HepG2 (cell line): Measurements from ENCODE around the gene POTEE.
"Not testable (repeated sequence)": the region's sequence is repeated elsewhere in the genome, so short reads cannot be mapped to it uniquely, and the experiment has no call there.

Experiments
- ATF3 ChIP-seq: sonication (generic); formaldehyde crosslinking; IDR thresholded peaks from 2 replicates; pipeline ENCODE4 v1.4.0; 2020; ENCODE audit warnings: missing genetic modification reagents
- EP300 ChIP-seq, 3 experiments: sonication (generic) in 1 of 3; formaldehyde crosslinking in 1 of 3; IDR thresholded peaks; 2 replicates each; pipeline versions ENCODE4 v1.5.1 to v1.6.1; 2011 to 2020; ENCODE audit warnings: low read depth in 2 of 3, low read length in 2 of 3, borderline replicate concordance in 1 of 3, improper control_type of control experiment in 1 of 3, mild to moderate bottlenecking in 1 of 3, missing genetic modification reagents in 1 of 3, moderate library complexity in 1 of 3
- MAZ ChIP-seq, 2 experiments: sonication (generic) in 1 of 2; formaldehyde crosslinking in 1 of 2; IDR thresholded peaks; 2 replicates each; pipeline versions ENCODE4 v1.5.0 to v1.6.1; 2012 to 2020; ENCODE audit warnings: low read depth in 2 of 2, mild to moderate bottlenecking in 2 of 2, borderline replicate concordance in 1 of 2, improper control_type of control experiment in 1 of 2, low read length in 1 of 2, missing genetic modification reagents in 1 of 2, moderate library complexity in 1 of 2
- MXD4 ChIP-seq: IDR thresholded peaks from 2 replicates; pipeline ENCODE4 v1.6.1; 2016; ENCODE audit warnings: mild to moderate bottlenecking, missing biosample characterization, missing genetic modification reagents
- POLR2A ChIP-seq, 2 experiments: IDR thresholded peaks; 2 replicates each; pipeline ENCODE4 v1.6.1; 2011; ENCODE audit warnings: low read depth in 2 of 2, low read length in 2 of 2, mild to moderate bottlenecking in 1 of 2, moderate library complexity in 1 of 2; ENCODE audit not compliant: insufficient read depth in 1 of 2
- YY1 ChIP-seq: IDR thresholded peaks from 2 replicates; pipeline ENCODE4 v1.6.1; 2011; ENCODE audit warnings: low read length, low read depth, moderate library complexity, mild to moderate bottlenecking; ENCODE audit not compliant: insufficient read depth, insufficient replicate concordance
- ZNF282 ChIP-seq: fragments of 450-650 bp; IDR thresholded peaks from 2 replicates; pipeline ENCODE4 v1.6.1; 2018; ENCODE audit not compliant: partially characterized antibody
- ZNF496 ChIP-seq: sonication (generic); formaldehyde crosslinking; IDR thresholded peaks from 2 replicates; pipeline ENCODE4 v1.8.1; 2023; ENCODE audit warnings: mild to moderate bottlenecking, moderate library complexity, missing genetic modification reagents; ENCODE audit not compliant: insufficient replicate concordance
- TF ChIP-seq, protein P1 (sequence below): sonication (generic); formaldehyde crosslinking; conservative IDR thresholded peaks from 2 replicates; pipeline ENCODE4 v1.4.0; 2020; ENCODE audit warnings: missing genetic modification reagents
- TF ChIP-seq, protein P2 (sequence below): sonication (generic); formaldehyde crosslinking; IDR thresholded peaks from 2 replicates; pipeline ENCODE4 v1.5.1; 2020; ENCODE audit warnings: missing genetic modification reagents, mild to moderate bottlenecking, borderline replicate concordance

DNA sequence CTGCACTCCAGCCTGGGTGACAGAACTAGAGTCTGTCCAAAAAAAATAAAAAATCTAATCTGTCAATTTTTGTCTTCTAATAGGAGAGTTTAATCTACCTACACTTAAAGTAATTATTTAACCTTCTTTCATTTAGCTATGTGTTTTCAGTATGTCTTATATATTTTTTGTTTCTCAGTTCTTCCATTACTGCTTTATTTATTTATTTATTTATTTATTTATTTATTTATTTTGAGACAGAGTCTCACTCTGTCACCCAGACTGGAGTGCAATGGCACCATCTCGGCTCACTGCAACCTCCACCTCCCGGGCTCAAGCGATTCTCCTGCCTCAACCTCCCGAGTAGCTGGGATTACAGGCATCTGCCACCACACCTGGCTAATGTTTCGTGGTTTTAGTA lies 43.8 kb upstream of the POTEE start:
- TF ChIP-seq POLR2A (IDR thresholded peaks at IDR 0.05; ENCODE audit: insufficient read depth in 1 of 2, low read depth in 2 of 2, low read length in 2 of 2); MAZ (IDR thresholded peaks at IDR 0.05; ENCODE audit: borderline replicate concordance, low read depth, low read length); MAZ (CRISPR knock-in tag; IDR thresholded peaks at IDR 0.05; ENCODE audit: low read depth); ZNF282; ATF3 (CRISPR knock-in tag); EP300 (IDR thresholded peaks at IDR 0.05; ENCODE audit: low read depth in 2 of 2, low read length in 2 of 2); EP300 (CRISPR knock-in tag; IDR thresholded peaks at IDR 0.05; ENCODE audit: borderline replicate concordance); YY1; MXD4 (CRISPR knock-in tag); ZNF496: not testable (repeated sequence)
- TF ChIP-seq, protein P1, sequence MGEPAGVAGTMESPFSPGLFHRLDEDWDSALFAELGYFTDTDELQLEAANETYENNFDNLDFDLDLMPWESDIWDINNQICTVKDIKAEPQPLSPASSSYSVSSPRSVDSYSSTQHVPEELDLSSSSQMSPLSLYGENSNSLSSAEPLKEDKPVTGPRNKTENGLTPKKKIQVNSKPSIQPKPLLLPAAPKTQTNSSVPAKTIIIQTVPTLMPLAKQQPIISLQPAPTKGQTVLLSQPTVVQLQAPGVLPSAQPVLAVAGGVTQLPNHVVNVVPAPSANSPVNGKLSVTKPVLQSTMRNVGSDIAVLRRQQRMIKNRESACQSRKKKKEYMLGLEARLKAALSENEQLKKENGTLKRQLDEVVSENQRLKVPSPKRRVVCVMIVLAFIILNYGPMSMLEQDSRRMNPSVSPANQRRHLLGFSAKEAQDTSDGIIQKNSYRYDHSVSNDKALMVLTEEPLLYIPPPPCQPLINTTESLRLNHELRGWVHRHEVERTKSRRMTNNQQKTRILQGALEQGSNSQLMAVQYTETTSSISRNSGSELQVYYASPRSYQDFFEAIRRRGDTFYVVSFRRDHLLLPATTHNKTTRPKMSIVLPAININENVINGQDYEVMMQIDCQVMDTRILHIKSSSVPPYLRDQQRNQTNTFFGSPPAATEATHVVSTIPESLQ, result not testable (repeated sequence)
- TF ChIP-seq, protein P2, sequence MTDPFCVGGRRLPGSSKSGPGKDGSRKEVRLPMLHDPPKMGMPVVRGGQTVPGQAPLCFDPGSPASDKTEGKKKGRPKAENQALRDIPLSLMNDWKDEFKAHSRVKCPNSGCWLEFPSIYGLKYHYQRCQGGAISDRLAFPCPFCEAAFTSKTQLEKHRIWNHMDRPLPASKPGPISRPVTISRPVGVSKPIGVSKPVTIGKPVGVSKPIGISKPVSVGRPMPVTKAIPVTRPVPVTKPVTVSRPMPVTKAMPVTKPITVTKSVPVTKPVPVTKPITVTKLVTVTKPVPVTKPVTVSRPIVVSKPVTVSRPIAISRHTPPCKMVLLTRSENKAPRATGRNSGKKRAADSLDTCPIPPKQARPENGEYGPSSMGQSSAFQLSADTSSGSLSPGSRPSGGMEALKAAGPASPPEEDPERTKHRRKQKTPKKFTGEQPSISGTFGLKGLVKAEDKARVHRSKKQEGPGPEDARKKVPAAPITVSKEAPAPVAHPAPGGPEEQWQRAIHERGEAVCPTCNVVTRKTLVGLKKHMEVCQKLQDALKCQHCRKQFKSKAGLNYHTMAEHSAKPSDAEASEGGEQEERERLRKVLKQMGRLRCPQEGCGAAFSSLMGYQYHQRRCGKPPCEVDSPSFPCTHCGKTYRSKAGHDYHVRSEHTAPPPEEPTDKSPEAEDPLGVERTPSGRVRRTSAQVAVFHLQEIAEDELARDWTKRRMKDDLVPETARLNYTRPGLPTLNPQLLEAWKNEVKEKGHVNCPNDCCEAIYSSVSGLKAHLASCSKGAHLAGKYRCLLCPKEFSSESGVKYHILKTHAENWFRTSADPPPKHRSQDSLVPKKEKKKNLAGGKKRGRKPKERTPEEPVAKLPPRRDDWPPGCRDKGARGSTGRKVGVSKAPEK (CRISPR knock-in tag), result not testable (repeated sequence)
